HCT116 (cell line): Measurements from ENCODE around the gene AXL. TPM values are rescaled to one million over a fixed set of nuclear protein-coding genes. Genes with fewer than 3 reads are reported as not detected.

Experiments
- ATAC-seq: fragments of 200-7000 bp; cut with Tn5 transposase; 2 replicates; pipeline ENCODE4 v1.9.1; 2020; ENCODE audit warnings: mild to moderate bottlenecking, moderate library complexity
- BruUV-seq: library from RNA; stranded (reverse); fragments of 400-500 nt; replicated peaks from 2 replicates; lab custom pipeline; 2021; lab: Mats Ljungman, UMichigan
- CTCF ChIA-PET: fragments of 300-600 bp; sonication (Branson Sonifier 250); formaldehyde crosslinking; loops from one replicate; lab custom pipeline; 2021; ENCODE audit warnings: antibody characterized with exemption; lab: Charles Lee
- POLR2A ChIA-PET: fragments of 300-600, 350-600 bp; sonication (Branson Sonifier 250); formaldehyde crosslinking; loops from one replicate; lab custom pipeline; 2021; ENCODE audit warnings: antibody characterized with exemption; lab: Charles Lee
- RAD21 ChIA-PET, 2 experiments: fragments of 300-600 bp; sonication (Branson Sonifier 250); formaldehyde crosslinking; loops; one replicate each; lab custom pipeline; 2023; ENCODE audit warnings: low total read pairs in 2 of 2; ENCODE audit not compliant: uncharacterized antibody in 2 of 2, unreplicated experiment in 2 of 2, low non-redundant PET in 1 of 2; lab: Charles Lee
- DNase-seq: peaks from one replicate; pipeline ENCODE4 v3.0.0-alpha.2; 2010; ENCODE audit warnings: low read depth, low spot score
- H2AFZ ChIP-seq: fragments of 200-600 bp; shearing (Covaris generic), sonication (generic); 2 replicates; pipeline ENCODE4 v1.6.1; 2017; ENCODE audit warnings: low read depth, mixed run types, mixed read lengths, antibody characterized with exemption, low read length; ENCODE audit not compliant: poor library complexity, severe bottlenecking
- H3K27ac ChIP-seq: 2 replicates; pipeline ENCODE4 v1.5.1; 2012; ENCODE audit warnings: low read depth, low read length
- H3K27me3 ChIP-seq: fragments of 200-600 bp; sonication (generic); 2 replicates; pipeline ENCODE4 v1.6.1; 2016; ENCODE audit warnings: mixed run types, low read length, mixed read lengths; ENCODE audit not compliant: insufficient read depth
- H3K36me3 ChIP-seq, 2 experiments: fragments of 200-500 bp in 1 of 2; fragments of 200-600 bp in 1 of 2; sonication (Bioruptor generic) in 1 of 2; sonication (generic) in 1 of 2; 2 replicates each; pipeline versions ENCODE4 v1.5.1 to v1.6.1; 2014 to 2016; ENCODE audit warnings: low read length in 2 of 2, inconsistent platforms in 1 of 2, mixed read lengths in 1 of 2, mixed run types in 1 of 2; ENCODE audit not compliant: insufficient read depth in 2 of 2, control insufficient read depth in 1 of 2
- H3K4me1 ChIP-seq, 2 experiments: fragments of 200-600 bp in 1 of 2; sonication (generic) in 1 of 2; 2 replicates each; pipeline versions ENCODE4 v1.5.1 to v1.6.1; 2012 to 2017; ENCODE audit warnings: low read length in 2 of 2, inconsistent platforms in 1 of 2, mild to moderate bottlenecking in 1 of 2, mixed read lengths in 1 of 2, mixed run types in 1 of 2, moderate library complexity in 1 of 2; ENCODE audit not compliant: insufficient read depth in 2 of 2, control insufficient read depth in 1 of 2
- H3K4me2 ChIP-seq: fragments of 200-600 bp; sonication (generic); 2 replicates; pipeline ENCODE4 v1.6.1; 2017; ENCODE audit warnings: mixed run types, low read length, mixed read lengths
- H3K4me3 ChIP-seq, 2 experiments: fragments of 200-600 bp in 1 of 2; sonication (generic) in 1 of 2; replicated peaks in 1 of 2; 2 replicates each; pipeline ENCODE4 v1.5.1; 2011 to 2016; ENCODE audit warnings: low read length in 2 of 2, control low read depth in 1 of 2, low read depth in 1 of 2, mild to moderate bottlenecking in 1 of 2, mixed read lengths in 1 of 2, mixed run types in 1 of 2
- H3K79me2 ChIP-seq: fragments of 200-600 bp; sonication (generic); 2 replicates; pipeline ENCODE4 v1.6.1; 2017; ENCODE audit warnings: mild to moderate bottlenecking, mixed run types, low read length, moderate library complexity, mixed read lengths; ENCODE audit not compliant: insufficient read depth
- H3K9ac ChIP-seq: fragments of 200-600 bp; sonication (generic); 2 replicates; pipeline ENCODE4 v1.6.1; 2016; ENCODE audit warnings: low read length, mixed read lengths
- H3K9me2 ChIP-seq: fragments of 200-600 bp; sonication (generic), shearing (Covaris generic); 2 replicates; pipeline ENCODE4 v1.6.1; 2017; ENCODE audit warnings: mixed run types, mild to moderate bottlenecking, moderate library complexity; ENCODE audit not compliant: insufficient read depth
- H3K9me3 ChIP-seq, 2 experiments: fragments of 200-500 bp in 1 of 2; fragments of 200-600 bp in 1 of 2; sonication (Bioruptor generic) in 1 of 2; sonication (generic) in 1 of 2; 2 replicates each; pipeline ENCODE4 v1.6.1; 2014 to 2017; ENCODE audit warnings: low read length in 2 of 2, mixed read lengths in 2 of 2, inconsistent platforms in 1 of 2, low read depth in 1 of 2, mild to moderate bottlenecking in 1 of 2, mixed run types in 1 of 2, moderate library complexity in 1 of 2; ENCODE audit not compliant: control insufficient read depth in 1 of 2, insufficient read depth in 1 of 2
- H4K20me1 ChIP-seq: fragments of 200-600 bp; sonication (generic), shearing (Covaris generic); 2 replicates; pipeline ENCODE4 v1.6.1; 2017; ENCODE audit warnings: mixed run types, mild to moderate bottlenecking, moderate library complexity; ENCODE audit not compliant: insufficient read depth
- CBX3 ChIP-seq: IDR thresholded peaks from 2 replicates; pipeline ENCODE4 v1.6.1; 2012; ENCODE audit warnings: low read depth
- CEBPB ChIP-seq: IDR thresholded peaks from 2 replicates; pipeline ENCODE4 v1.6.1; 2012; ENCODE audit warnings: low read depth
- ELF1 ChIP-seq: IDR thresholded peaks from 2 replicates; pipeline ENCODE4 v1.6.1; 2012; ENCODE audit warnings: low read depth, borderline replicate concordance
- EZH2phosphoT487 ChIP-seq: fragments of 200-600 bp; IDR thresholded peaks from 2 replicates; pipeline ENCODE4 v1.6.1; 2018; ENCODE audit warnings: antibody characterized with exemption, borderline replicate concordance
- FOSL1 ChIP-seq: IDR thresholded peaks from 2 replicates; pipeline ENCODE4 v1.6.1; 2012; ENCODE audit warnings: low read depth
- POLR2A ChIP-seq: IDR thresholded peaks from 2 replicates; pipeline ENCODE4 v1.7.0; 2011; ENCODE audit warnings: borderline replicate concordance; ENCODE audit not compliant: insufficient read depth, insufficient read length; ENCODE audit errors: extremely low read depth
- POLR2AphosphoS5 ChIP-seq: IDR thresholded peaks from 2 replicates; pipeline ENCODE4 v1.6.1; 2011; ENCODE audit warnings: mild to moderate bottlenecking, low read depth, low read length, moderate library complexity
- RAD21 ChIP-seq: IDR thresholded peaks from 2 replicates; pipeline ENCODE4 v1.6.1; 2012; ENCODE audit warnings: low read depth, mild to moderate bottlenecking
- SIN3A ChIP-seq: IDR thresholded peaks from 2 replicates; pipeline ENCODE4 v1.6.1; 2012; ENCODE audit warnings: low read depth
- SRF ChIP-seq: IDR thresholded peaks from 2 replicates; pipeline ENCODE4 v1.6.1; 2012; ENCODE audit warnings: low read depth
- TCF7L2 ChIP-seq: IDR thresholded peaks from 2 replicates; pipeline ENCODE4 v1.7.0; 2011; ENCODE audit warnings: borderline replicate concordance, inconsistent platforms; ENCODE audit not compliant: insufficient read depth, insufficient read length; ENCODE audit errors: extremely low read depth
- YY1 ChIP-seq: IDR thresholded peaks from 2 replicates; pipeline ENCODE4 v1.6.1; 2011; ENCODE audit warnings: low read length, low read depth, moderate library complexity, mild to moderate bottlenecking; ENCODE audit not compliant: insufficient replicate concordance; ENCODE audit errors: extremely low read depth
- ZFX ChIP-seq: fragments of 450-650 bp; IDR thresholded peaks from 2 replicates; pipeline ENCODE4 v1.6.1; 2017
- intact Hi-C: fragments of 100-400 bp; cut with micrococcal nuclease; formaldehyde crosslinking; loops from 2 replicates; pipeline ENCODE4 v1.10.0; 2022
- total RNA-seq: library from RNA; stranded (reverse); gene quantifications from one replicate; pipeline ENCODE4 v1.2.1, GENCODE V29; 2021; ENCODE audit not compliant: unreplicated experiment
- TF ChIP-seq, protein P1 (sequence below), 3 experiments: fragments of 200-600 bp in 1 of 3; sonication (generic) in 1 of 3; IDR thresholded peaks in 2 of 3; conservative IDR thresholded peaks in 1 of 3; 2 replicates each; pipeline ENCODE4 v1.5.1; 2012 to 2017; ENCODE audit warnings: low read depth in 2 of 3, low read length in 2 of 3, antibody characterized with exemption in 1 of 3, borderline replicate concordance in 1 of 3, control low read depth in 1 of 3, mild to moderate bottlenecking in 1 of 3, mixed read lengths in 1 of 3, mixed run types in 1 of 3, moderate library complexity in 1 of 3; ENCODE audit not compliant: insufficient read depth in 1 of 3
- TF ChIP-seq, protein P2 (sequence below): IDR thresholded peaks from 2 replicates; pipeline ENCODE4 v1.6.1; 2012
- TF ChIP-seq, protein P3 (sequence below): IDR thresholded peaks from 2 replicates; pipeline ENCODE4 v1.6.1; 2011; ENCODE audit warnings: mild to moderate bottlenecking, low read length, moderate library complexity; ENCODE audit not compliant: insufficient replicate concordance; ENCODE audit errors: extremely low read depth
- TF ChIP-seq, protein P4 (sequence below): IDR thresholded peaks from 2 replicates; pipeline ENCODE4 v1.6.1; 2012; ENCODE audit warnings: low read depth
- TF ChIP-seq, protein P5 (sequence below): IDR thresholded peaks from 2 replicates; pipeline ENCODE4 v1.6.1; 2012

The AXL gene
- total RNA-seq, 1 experiment from 2014 or later: 47.4 TPM

DNA sequence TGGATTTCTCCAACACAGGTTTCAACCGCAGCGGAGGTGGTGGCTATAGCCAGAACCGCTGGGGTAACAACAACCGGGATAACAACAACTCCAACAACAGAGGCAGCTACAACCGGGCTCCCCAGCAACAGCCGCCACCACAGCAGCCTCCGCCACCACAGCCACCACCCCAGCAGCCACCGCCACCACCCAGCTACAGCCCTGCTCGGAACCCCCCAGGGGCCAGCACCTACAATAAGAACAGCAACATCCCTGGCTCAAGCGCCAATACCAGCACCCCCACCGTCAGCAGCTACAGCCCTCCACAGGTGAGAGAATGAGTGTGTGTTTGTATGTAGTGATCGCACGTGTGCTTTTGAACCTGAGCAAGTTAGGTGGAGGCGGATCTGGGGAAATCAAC is 84.9 kb downstream of the AXL start:
- CTCF ChIA-PET: no interaction called here
- Histone ChIP-seq H3K36me3 (peaks cover 48 to 81% of the 10 kb centered on the region in 2 experiments), H3K4me2 (no peak overlapping the region), H3K9ac (no peak overlapping the region), H3K27me3 (no peaks in the 10 kb centered on the region), H2AFZ (no peak overlapping the region), H3K9me3 (no peaks in the 10 kb centered on the region), H3K27ac (no peak overlapping the region), H3K4me3 (no peak overlapping the region), H4K20me1 (peaks cover 4% of the 10 kb centered on the region; the same call in 1 of the 2 replicates), H3K9me2 (no peaks in the 10 kb centered on the region), H3K79me2 (peaks cover 17% of the 10 kb centered on the region; the same call in 1 of the 2 replicates), H3K4me1 (peaks cover 0 to 10% of the 10 kb centered on the region in 2 experiments; a peak in 3 of 4 replicates)
- no TSS peak for BruUV-seq
- ATAC-seq: no peak
- DNase-seq: no peak
- POLR2A ChIA-PET: no interaction called here
- TF ChIP-seq FOSL1 (no peak), POLR2AphosphoS5 (no peak), POLR2A (no peak), ELF1 (no peak), SIN3A (no peak), TCF7L2 (no peak), YY1 (no peak), CEBPB (no peak), EZH2phosphoT487 (no peak), CBX3 (no peak), SRF (no peak), RAD21 (no peak), ZFX (no peak)
- TF ChIP-seq, protein P1, sequence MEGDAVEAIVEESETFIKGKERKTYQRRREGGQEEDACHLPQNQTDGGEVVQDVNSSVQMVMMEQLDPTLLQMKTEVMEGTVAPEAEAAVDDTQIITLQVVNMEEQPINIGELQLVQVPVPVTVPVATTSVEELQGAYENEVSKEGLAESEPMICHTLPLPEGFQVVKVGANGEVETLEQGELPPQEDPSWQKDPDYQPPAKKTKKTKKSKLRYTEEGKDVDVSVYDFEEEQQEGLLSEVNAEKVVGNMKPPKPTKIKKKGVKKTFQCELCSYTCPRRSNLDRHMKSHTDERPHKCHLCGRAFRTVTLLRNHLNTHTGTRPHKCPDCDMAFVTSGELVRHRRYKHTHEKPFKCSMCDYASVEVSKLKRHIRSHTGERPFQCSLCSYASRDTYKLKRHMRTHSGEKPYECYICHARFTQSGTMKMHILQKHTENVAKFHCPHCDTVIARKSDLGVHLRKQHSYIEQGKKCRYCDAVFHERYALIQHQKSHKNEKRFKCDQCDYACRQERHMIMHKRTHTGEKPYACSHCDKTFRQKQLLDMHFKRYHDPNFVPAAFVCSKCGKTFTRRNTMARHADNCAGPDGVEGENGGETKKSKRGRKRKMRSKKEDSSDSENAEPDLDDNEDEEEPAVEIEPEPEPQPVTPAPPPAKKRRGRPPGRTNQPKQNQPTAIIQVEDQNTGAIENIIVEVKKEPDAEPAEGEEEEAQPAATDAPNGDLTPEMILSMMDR (IDR thresholded peaks at IDR 0.05 in 2 of 3, conservative IDR thresholded peaks at IDR 0.05 in 1 of 3; ENCODE audit: borderline replicate concordance in 1 of 3, insufficient read depth in 1 of 3, low read depth in 2 of 3, low read length in 2 of 3): no peak
- TF ChIP-seq, protein P2, sequence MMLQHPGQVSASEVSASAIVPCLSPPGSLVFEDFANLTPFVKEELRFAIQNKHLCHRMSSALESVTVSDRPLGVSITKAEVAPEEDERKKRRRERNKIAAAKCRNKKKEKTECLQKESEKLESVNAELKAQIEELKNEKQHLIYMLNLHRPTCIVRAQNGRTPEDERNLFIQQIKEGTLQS: no peak
- TF ChIP-seq, protein P3, sequence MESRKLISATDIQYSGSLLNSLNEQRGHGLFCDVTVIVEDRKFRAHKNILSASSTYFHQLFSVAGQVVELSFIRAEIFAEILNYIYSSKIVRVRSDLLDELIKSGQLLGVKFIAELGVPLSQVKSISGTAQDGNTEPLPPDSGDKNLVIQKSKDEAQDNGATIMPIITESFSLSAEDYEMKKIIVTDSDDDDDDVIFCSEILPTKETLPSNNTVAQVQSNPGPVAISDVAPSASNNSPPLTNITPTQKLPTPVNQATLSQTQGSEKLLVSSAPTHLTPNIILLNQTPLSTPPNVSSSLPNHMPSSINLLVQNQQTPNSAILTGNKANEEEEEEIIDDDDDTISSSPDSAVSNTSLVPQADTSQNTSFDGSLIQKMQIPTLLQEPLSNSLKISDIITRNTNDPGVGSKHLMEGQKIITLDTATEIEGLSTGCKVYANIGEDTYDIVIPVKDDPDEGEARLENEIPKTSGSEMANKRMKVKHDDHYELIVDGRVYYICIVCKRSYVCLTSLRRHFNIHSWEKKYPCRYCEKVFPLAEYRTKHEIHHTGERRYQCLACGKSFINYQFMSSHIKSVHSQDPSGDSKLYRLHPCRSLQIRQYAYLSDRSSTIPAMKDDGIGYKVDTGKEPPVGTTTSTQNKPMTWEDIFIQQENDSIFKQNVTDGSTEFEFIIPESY: no peak
- TF ChIP-seq, protein P4, sequence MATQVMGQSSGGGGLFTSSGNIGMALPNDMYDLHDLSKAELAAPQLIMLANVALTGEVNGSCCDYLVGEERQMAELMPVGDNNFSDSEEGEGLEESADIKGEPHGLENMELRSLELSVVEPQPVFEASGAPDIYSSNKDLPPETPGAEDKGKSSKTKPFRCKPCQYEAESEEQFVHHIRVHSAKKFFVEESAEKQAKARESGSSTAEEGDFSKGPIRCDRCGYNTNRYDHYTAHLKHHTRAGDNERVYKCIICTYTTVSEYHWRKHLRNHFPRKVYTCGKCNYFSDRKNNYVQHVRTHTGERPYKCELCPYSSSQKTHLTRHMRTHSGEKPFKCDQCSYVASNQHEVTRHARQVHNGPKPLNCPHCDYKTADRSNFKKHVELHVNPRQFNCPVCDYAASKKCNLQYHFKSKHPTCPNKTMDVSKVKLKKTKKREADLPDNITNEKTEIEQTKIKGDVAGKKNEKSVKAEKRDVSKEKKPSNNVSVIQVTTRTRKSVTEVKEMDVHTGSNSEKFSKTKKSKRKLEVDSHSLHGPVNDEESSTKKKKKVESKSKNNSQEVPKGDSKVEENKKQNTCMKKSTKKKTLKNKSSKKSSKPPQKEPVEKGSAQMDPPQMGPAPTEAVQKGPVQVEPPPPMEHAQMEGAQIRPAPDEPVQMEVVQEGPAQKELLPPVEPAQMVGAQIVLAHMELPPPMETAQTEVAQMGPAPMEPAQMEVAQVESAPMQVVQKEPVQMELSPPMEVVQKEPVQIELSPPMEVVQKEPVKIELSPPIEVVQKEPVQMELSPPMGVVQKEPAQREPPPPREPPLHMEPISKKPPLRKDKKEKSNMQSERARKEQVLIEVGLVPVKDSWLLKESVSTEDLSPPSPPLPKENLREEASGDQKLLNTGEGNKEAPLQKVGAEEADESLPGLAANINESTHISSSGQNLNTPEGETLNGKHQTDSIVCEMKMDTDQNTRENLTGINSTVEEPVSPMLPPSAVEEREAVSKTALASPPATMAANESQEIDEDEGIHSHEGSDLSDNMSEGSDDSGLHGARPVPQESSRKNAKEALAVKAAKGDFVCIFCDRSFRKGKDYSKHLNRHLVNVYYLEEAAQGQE: no peak
- TF ChIP-seq, protein P5, sequence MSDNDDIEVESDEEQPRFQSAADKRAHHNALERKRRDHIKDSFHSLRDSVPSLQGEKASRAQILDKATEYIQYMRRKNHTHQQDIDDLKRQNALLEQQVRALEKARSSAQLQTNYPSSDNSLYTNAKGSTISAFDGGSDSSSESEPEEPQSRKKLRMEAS: no peak
- RAD21 ChIA-PET: no interaction called here
- intact Hi-C loops: no loop called here
